ENCODE measurements around the gene C8A. TPM values are rescaled to one million over a fixed set of nuclear protein-coding genes. Genes with fewer than 3 reads are reported as not detected.

The C8A gene
- total and polyA plus RNA-seq, 4 donors = 144 to 669 (median 275) TPM

GRCh38 chr1:56925193-56925592 is 70.6 kb downstream of the C8A start:
- Histone ChIP-seq H3K27me3 (ENCODE audit: control insufficient read depth in 4 of 4, insufficient read depth in 4 of 4, low read length in 3 of 4) (no peaks in the 10 kb centered on the region), H3K9ac (ENCODE audit: low read depth in 1 of 2, low read length in 2 of 2) (no peak overlapping the region), H3K4me3 (ENCODE audit: low read depth in 1 of 3, low read length in 3 of 3) (no peak overlapping the region), H3K36me3 (ENCODE audit: control insufficient read depth in 4 of 4, insufficient read depth in 3 of 4, low read depth in 1 of 4, low read length in 3 of 4) (peaks cover 0 to 10% (median 5%) of the 10 kb centered on the region in 4 donors), H3K9me3 (ENCODE audit: control insufficient read depth in 4 of 4, low read length in 3 of 4) (no peaks in the 10 kb centered on the region), H3K27ac (ENCODE audit: low read depth in 1 of 2, low read length in 2 of 2) (peak overlapping the region; percentile 53 to 54), H3K4me1 (ENCODE audit: control insufficient read depth in 4 of 4, insufficient read depth in 4 of 4, low read length in 3 of 4) (peaks cover 5 to 29% (median 12%) of the 10 kb centered on the region in 4 donors)
- no peak for DNase-seq (ENCODE audit: low spot score)
- TF ChIP-seq HNF4A (conservative IDR thresholded peaks at IDR 0.05) (no peak), SP1 (IDR thresholded peaks at IDR 0.05) (no peak), JUND (IDR thresholded peaks at IDR 0.05) (no peak), RAD21 (IDR thresholded peaks at IDR 0.05) (no peak), ATF3 (IDR thresholded peaks at IDR 0.05) (no peak), EGR1 (IDR thresholded peaks at IDR 0.05; ENCODE audit: low read depth in 2 of 2) (no peak), REST (IDR thresholded peaks at IDR 0.05) (no peak), YY1 (IDR thresholded peaks at IDR 0.05) (no peak), FOXA2 (IDR thresholded peaks at IDR 0.05) (no peak), MAX (IDR thresholded peaks at IDR 0.05) (no peak), ZBTB33 (IDR thresholded peaks at IDR 0.05) (no peak), NR2F2 (IDR thresholded peaks at IDR 0.05) (no peak), HNF4G (IDR thresholded peaks at IDR 0.05) (no peak), RXRA (IDR thresholded peaks at IDR 0.05) (no peak), GABPA (IDR thresholded peaks at IDR 0.05 in 1 of 2, conservative IDR thresholded peaks at IDR 0.05 in 1 of 2) (no peak), FOXA1 (IDR thresholded peaks at IDR 0.05) (no peak), TAF1 (conservative IDR thresholded peaks at IDR 0.05) (no peak), CTCF (IDR thresholded peaks at IDR 0.05; ENCODE audit: low read depth, low read length, missing input control) (no peak)
